ENCODE data around the gene WDR86.
A peak's percentile ranks its signal among the peaks of the same experiment; 100 is the strongest.

GRCh38 chr7:151410405-151411390, 860 bp upstream of the WDR86 start:
- TF ChIP-seq CTCF (IDR thresholded peaks at IDR 0.05): no peak
- TF ChIP-seq POLR2A (IDR thresholded peaks at IDR 0.05): peak; percentile 39 to 44
